ENCODE measurements around the gene TRIM46. TPM values are rescaled to one million over a fixed set of nuclear protein-coding genes. Genes with fewer than 3 reads are reported as not detected.

The TRIM46 gene
- total RNA-seq, 1 donor from 2014 or later: 0.22 TPM

DNA sequence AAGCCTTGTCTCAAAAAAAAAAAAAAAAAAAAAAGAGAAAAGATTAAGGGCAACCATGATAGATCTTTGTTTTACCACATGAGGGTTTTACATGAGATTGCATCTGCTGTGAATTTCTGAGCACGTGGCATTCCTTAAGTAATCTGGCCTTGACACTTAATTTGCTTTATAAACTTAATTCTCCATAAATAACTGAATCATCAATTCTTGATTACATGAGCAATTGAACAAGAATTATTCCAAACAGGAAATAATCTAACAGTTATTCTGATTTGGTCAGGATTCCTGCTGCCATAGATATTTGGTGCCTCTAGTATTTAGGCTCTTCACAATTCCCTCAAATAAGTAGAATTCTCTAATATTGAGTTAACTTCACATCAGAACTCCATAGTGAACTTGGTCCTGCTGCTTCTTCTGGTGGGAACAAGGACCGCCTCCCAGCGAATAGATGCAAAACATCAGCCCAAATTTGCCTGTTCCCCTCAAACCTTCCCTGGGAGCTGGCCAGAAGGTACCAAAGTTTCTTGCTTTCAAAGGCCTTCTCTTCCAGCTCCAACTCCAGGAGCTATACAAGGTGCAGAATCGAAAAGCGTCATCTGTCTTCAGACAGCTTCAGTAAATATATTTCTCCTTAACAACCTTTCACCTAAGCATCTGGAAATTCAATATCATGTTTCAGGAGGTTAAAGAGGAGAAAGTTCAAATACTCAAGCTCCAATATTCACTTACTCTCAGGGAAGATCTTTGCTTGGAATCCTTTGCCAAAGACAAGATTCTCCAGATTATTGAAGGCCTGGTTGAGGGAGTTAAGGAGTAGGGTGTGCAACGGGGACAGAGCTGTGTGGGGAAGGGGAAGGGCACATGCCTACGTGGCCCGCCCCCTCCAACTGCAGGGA is 1.6 kb upstream of the TRIM46 start:
- peak; percentile 2 for DNase-seq (ENCODE audit: low spot score)

DNA sequence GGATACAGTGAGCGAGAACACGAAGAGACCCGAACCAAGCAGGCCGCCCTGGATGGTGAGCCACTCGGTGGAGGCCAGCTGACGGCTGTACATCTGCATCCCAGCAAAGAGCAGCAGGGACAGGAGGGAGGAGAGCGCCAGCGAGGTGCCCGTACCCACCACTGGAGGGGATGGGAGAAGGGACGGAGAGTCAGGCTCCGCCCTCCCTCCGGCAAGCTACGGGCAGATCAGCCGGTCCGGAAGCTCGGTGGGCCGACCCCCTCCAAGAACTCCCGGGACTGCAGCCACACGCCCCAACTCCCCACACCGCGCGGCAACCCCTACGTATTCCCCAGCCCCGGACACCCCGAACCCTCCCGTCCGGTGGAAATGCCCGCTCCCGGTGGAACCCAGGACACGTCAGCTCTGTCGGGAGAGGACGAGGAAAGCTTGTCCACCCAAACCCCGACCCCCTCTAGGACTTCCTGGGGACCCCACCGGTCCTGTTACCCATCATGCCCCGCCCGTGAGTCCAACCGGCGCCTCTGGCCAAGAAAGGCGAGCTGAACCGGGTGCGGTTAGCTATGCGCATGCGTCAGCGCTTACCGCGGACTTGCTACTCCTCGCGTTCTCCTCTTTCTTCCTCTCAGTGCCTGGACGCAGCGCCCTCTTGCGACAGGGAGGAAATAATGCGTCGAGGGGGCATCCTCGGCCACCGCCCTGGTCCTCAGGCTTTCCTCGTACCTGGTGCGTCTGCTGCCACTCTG is 744 bp upstream of the TRIM46 start, which contains the start of gene KRTCAP2:
TSS of gene KRTCAP2 (minus strand) at position 573 of the 746 bp plus-strand sequence. CDS start at position 493, 80 bp downstream.
- DNase-seq (ENCODE audit: low spot score): peak; percentile 98

DNA sequence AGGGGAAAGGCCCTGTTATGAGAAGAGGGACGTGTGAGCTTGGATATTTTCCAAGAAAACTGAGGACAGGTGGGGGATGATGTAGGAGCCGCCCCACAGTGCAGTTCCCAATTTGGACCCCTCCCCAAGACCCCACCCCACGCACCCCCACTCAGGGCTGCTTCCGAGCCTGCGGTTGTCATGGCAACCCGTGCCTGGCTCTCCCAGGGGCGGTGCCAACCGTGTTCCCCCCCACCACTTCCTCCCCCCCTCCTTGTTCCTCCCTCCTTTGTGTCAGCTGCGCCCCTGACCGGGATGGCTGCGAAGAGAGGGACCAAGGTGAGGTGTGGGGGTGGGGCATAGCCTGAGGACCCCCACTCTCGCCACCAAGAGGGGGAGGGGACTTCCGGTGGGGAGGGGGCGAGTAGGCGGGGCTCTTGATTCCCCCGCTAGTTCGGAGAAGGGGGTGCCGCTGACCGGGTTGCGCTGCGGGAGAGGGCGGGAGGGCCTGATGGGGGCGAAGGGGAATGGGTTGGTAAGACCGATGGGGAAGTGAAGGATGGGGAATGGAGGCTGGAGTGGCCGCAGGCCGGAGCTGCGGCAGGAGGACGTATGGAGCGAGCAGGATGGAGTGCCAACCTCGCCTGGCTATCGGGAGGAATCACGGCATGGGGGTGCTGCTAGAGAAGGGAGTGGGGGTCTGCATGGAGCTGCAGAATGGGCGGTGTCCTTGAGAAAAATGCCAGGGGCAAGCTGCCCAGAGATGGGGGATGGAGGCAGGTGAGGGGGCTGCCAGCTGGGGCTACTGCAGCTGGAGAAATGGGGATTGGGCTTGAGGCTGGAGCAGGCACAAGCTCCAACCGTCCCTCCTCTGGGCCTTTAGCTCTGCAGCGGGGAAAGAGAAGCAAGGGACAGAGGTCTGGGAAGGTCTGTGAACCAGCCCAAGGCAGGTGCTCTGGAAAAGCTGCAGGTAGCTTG is 953 bp downstream of the TRIM46 start:
- peak; percentile 72 for DNase-seq (ENCODE audit: low spot score)

DNA sequence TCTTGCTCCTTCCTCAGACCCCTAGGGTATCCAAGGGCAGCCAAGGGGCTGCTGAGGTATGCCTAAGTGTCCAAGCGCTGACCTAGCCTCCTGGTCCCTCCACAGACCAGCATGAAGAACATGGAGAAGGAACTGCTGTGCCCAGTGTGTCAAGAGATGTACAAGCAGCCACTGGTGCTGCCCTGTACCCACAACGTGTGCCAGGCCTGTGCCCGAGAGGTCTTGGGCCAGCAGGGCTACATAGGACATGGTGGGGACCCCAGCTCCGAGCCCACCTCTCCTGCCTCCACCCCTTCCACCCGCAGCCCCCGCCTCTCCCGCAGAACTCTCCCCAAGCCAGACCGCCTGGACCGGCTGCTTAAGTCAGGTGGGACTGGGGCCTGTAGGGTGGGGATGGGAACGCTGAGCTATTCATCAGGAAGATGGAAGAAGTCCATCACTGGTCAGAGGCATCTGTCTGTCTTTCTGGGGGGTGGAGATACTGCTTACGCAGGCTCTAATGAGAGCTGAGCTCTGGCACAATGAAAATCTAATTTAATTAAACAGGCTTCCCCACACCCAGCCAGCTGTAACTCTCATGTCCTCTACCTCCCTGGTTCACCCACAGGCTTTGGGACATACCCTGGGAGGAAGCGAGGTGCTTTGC is 1.8 kb downstream of the TRIM46 start:
- peak; percentile 76 for DNase-seq (ENCODE audit: low spot score)

- peak; percentile 69 for DNase-seq (ENCODE audit: low spot score)
These were observed 2.3 kb downstream of the TRIM46 start for GRCh38 chr1:155175927-155176371.

DNA sequence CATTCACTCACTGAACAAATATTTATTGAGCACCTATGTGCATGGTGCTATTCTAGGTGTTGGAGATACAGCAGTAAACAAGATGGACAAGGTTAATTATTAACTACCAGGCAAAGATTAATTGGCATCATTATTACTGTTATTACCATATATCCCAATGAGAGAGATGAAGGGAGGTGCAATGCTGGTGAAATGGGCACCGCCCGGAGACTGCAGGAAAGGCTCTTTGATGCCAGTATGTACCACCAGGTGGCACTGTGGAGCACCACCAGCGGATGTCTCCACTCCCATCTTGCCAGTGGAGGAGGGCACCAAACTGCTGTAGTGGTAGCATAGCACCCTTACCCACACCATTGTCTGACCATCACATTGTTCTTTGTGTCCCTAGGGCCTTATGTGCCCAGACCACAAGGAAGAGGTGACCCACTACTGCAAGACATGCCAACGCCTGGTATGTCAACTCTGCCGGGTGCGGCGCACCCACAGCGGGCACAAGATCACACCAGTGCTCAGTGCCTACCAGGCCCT is 3.0 kb downstream of the TRIM46 start:
- DNase-seq (ENCODE audit: low spot score): peak; percentile 93

DNA sequence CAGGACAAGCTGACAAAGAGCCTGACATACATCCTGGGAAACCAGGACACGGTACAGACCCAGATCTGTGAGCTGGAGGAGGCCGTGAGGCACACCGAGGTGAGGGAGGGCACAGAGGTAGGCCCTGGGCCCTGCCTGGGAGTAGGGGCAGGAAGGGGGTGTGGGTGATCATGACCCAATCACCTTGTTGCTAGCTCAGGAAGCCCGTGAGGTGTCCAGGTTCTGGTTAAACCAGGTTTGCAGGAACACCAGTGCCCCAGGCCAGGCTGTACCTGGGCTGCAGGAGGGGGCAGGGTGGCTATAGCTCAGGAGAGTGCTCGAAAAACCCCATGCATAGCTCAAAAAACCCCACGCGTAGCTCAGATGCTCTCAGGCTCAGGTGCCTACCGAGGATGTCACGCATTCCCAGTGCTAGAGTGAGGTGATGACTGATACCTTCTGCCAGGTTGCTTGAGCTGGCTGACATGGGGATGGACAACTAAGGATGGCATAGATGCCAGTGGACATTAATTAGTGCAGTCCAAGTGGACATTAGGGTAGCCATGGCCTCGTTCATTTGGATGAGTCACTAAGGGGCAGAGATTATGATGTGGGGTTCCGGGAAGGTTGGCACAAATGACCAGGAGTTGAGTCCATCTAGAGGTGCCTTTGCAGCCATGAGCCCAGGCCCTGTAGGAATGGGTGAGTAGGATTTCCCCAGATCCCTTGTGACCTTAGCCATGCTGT is 3.7 kb downstream of the TRIM46 start:
- peak; percentile 51 for DNase-seq (ENCODE audit: low spot score)

- peak; percentile 90 for DNase-seq (ENCODE audit: low spot score)
These were observed 4.3 kb downstream of the TRIM46 start for GRCh38 chr1:155177918-155178281.

GRCh38 chr1:155178441-155179111 is 4.9 kb downstream of the TRIM46 start:
- peak; percentile 77 for DNase-seq (ENCODE audit: low spot score)

- DNase-seq (ENCODE audit: low spot score): peak; percentile 81
These were observed 5.7 kb downstream of the TRIM46 start for GRCh38 chr1:155179112-155180031.

DNA sequence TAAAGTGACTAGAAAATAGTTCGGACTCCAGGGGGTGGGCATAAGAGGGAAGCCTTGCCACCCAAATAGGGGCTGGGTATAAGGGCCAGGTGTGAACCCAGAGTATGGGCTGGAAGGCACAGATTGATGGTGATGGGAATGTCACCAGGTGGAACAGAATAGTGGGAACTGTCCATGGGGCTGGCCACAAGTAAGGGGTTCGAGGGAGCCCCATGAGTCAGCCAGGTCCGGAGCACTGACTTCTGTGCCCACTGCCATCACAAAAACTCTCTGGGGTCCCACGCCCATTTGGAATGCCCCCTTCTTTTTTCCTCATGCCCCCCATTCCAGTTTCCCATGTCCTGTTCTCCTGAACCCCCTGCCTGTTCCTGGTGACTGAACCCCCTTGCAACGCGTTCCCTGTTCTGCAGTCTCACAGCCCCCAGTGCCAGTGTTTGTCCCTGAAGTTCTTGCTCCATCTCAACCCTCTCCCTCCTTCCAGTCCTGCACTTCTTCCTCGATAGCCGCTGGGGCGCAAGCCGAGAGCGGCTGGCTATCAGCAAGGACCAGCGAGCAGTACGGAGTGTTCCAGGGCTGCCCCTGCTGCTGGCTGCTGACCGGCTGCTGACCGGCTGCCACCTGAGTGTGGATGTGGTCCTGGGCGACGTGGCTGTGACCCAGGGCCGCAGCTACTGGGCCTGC is 7.9 kb downstream of the TRIM46 start:
- DNase-seq (ENCODE audit: low spot score): no peak

DNA sequence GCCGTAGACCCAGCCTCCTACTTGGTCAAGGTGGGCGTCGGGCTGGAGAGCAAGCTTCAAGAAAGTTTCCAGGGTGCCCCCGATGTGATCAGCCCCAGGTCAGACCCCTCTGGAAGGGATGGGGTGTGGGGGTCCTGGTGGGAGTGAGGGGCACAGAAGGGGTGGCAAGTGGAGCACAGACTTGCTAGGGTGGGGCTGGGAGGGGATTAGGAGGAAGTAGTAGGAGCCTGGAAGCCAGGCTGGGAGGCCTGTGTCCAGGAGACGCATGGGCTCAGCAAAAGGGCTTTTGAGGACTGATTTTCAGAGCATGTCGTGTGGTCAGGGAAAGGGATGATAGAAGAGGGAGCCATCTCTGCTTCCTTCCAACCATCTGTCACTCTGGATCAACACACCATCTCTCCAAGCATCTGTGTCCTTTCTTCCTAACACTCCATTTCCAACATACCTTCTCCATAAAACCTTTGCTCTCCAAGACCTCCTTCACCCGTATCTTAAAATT is 8.5 kb downstream of the TRIM46 start:
- DNase-seq (ENCODE audit: low spot score): no peak

GRCh38 chr1:155183775-155184221 is 10.1 kb downstream of the TRIM46 start:
- DNase-seq (ENCODE audit: low spot score): no peak

GRCh38 chr1:155184351-155184811 is 10.7 kb downstream of the TRIM46 start:
- no peak for DNase-seq (ENCODE audit: low spot score)

DNA sequence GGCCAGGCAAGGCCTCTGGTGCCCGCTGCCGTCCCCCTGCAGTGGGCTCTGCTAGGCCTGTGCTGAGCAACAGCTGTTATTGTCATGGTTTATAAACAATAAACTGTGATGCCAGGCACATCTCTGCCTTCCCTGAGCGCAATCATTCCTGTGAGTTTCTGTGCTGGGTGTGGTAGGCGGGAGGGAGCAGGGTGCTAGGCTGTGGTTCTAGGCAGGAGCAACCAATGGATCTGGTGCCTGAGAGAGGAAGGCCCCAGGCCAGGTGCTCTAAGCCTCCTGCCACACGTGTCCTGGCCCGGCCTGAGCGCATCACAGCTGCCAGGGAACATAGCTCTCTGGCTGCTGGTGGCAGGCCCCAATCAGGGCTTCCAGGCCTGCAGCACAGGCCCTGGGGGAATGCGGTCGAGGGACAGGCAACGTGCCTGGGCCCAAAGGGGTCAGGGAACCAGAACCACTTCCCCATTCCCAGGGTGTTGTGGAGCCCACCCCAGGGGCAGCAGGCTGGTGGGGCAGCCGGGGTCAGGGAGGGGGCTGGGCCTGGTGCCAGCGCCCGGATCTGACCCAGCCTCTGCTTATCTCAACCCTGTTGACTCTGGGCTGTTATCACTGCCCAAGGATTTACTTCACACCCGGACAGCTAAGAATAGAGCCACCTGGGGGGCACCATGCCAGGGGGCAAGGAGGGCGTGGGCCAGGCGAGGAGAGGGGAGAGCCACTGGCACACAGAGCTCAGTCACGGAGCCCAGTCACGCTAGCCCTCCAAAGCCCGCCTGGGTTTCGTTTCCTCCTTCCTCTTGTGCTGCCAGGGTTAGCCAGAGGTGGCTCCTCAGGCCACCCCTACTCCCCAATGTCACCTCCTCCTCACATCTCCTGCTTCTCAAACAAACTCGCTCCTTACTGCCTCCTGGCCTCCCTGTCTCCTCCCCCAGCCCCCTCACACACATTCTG is 11.5 kb downstream of the TRIM46 start:
- no peak for DNase-seq (ENCODE audit: low spot score)

GRCh38 chr1:155185783-155186066 is 12.1 kb downstream of the TRIM46 start:
- no peak for DNase-seq (ENCODE audit: low spot score)

All from mesenteric fat pad (tissue), 1 donor.